Upper lobe of left lung (tissue), 4 donors: ENCODE data around the gene ANKLE2.

Source experiments
- CTCF ChIP-seq, 6 experiments: fragments of 450-650 bp in 4 of 6; fragments of 200-600 bp in 2 of 6; sonication (generic) in 2 of 6; IDR thresholded peaks; one replicate each; pipeline ENCODE4 v1.5.1; 2016 to 2019; ENCODE audit warnings: antibody characterized with exemption in 6 of 6
- POLR2A ChIP-seq, 4 donors: fragments of 450-650 bp; IDR thresholded peaks; one replicate each; pipeline ENCODE4 v1.5.1; 2016 to 2017; ENCODE audit warnings: antibody characterized with exemption in 4 of 4, mild to moderate bottlenecking in 2 of 4
- POLR2AphosphoS5 ChIP-seq, 2 donors: sonication (generic); formaldehyde crosslinking; IDR thresholded peaks; one replicate each; pipeline ENCODE4 v1.5.1; 2017; ENCODE audit warnings: antibody characterized with exemption in 2 of 2

GRCh38 chr12:132798836-132799235, 37.2 kb upstream of the ANKLE2 start:
- TF ChIP-seq CTCF (IDR thresholded peaks at IDR 0.05): no peak
- no peak for TF ChIP-seq POLR2A (IDR thresholded peaks at IDR 0.05)
- no peak for TF ChIP-seq POLR2AphosphoS5 (IDR thresholded peaks at IDR 0.05)
